GM23338 (cell line): Measurements from ENCODE around the gene RAD54L. TPM values are rescaled to one million over a fixed set of nuclear protein-coding genes. Genes with fewer than 3 reads are reported as not detected.

ENCODE experiments used
- ATAC-seq: fragments of 200-7000 bp; cut with Tn5 transposase; 3 replicates; pipeline ENCODE4 v1.9.1; 2020
- DNase-seq: peaks from one replicate; pipeline ENCODE4 v3.0.0-alpha.2; 2015; ENCODE audit warnings: low spot score
- H2AFZ ChIP-seq: fragments of 200-600 bp; sonication (generic); 2 replicates; pipeline ENCODE4 v1.8.0; 2016; ENCODE audit warnings: antibody characterized with exemption, mild to moderate bottlenecking, moderate library complexity
- H3F3A ChIP-seq: fragments of 200-600 bp; sonication (generic); replicated peaks from 2 replicates; pipeline ENCODE4 v1.8.0; 2017; ENCODE audit warnings: antibody characterized with exemption, mixed run types, low read depth
- H3K27ac ChIP-seq: fragments of 200-600 bp; sonication (generic); 2 replicates; pipeline ENCODE4 v1.6.1; 2016; ENCODE audit warnings: low read depth
- H3K27me3 ChIP-seq: fragments of 200-600 bp; sonication (generic); 2 replicates; pipeline ENCODE4 v1.8.0; 2016; ENCODE audit warnings: mild to moderate bottlenecking, mixed run types, moderate library complexity; ENCODE audit not compliant: insufficient read depth
- H3K36me3 ChIP-seq: fragments of 200-600 bp; sonication (generic); 2 replicates; pipeline ENCODE4 v1.8.0; 2016; ENCODE audit warnings: mild to moderate bottlenecking; ENCODE audit not compliant: insufficient read depth
- H3K4me1 ChIP-seq: fragments of 200-600 bp; sonication (generic); 2 replicates; pipeline ENCODE4 v1.8.0; 2016; ENCODE audit warnings: mild to moderate bottlenecking, moderate library complexity; ENCODE audit not compliant: insufficient read depth
- H3K4me2 ChIP-seq: fragments of 200-600 bp; sonication (generic); 2 replicates; pipeline ENCODE4 v1.7.1; 2017; ENCODE audit warnings: mixed run types
- H3K4me3 ChIP-seq: fragments of 200-600 bp; sonication (generic); 2 replicates; pipeline ENCODE4 v1.6.1; 2016; ENCODE audit warnings: mixed run types
- H3K79me2 ChIP-seq: fragments of 200-600 bp; sonication (generic); replicated peaks from 2 replicates; pipeline ENCODE4 v1.8.0; 2017; ENCODE audit warnings: mild to moderate bottlenecking; ENCODE audit not compliant: insufficient read depth
- H3K9me2 ChIP-seq: fragments of 200-600 bp; sonication (generic); 2 replicates; pipeline ENCODE4 v1.8.0; 2017; ENCODE audit not compliant: insufficient read depth
- H4K20me1 ChIP-seq: fragments of 200-600 bp; sonication (generic); replicated peaks from 2 replicates; pipeline ENCODE4 v1.8.0; 2017; ENCODE audit warnings: mild to moderate bottlenecking; ENCODE audit not compliant: insufficient read depth
- H3K27ac Mint-ChIP-seq: 2 replicates; pipeline ENCODE4 v1.8.0; 2020; ENCODE audit warnings: inconsistent platforms, mild to moderate bottlenecking, moderate library complexity, mixed read lengths
- H3K27me3 Mint-ChIP-seq: 3 replicates; pipeline ENCODE4 v1.8.0; 2022; ENCODE audit warnings: low read depth, mild to moderate bottlenecking, moderate library complexity, mixed read lengths, inconsistent platforms; ENCODE audit not compliant: insufficient read depth, poor library complexity
- H3K36me3 Mint-ChIP-seq: 3 replicates; pipeline ENCODE4 v1.8.0; 2021; ENCODE audit warnings: low read depth, mild to moderate bottlenecking, inconsistent platforms, moderate library complexity, mixed read lengths
- H3K4me1 Mint-ChIP-seq: 3 replicates; pipeline ENCODE4 v1.8.0; 2020; ENCODE audit warnings: mild to moderate bottlenecking, inconsistent platforms, mixed read lengths
- H3K4me3 Mint-ChIP-seq: 3 replicates; pipeline ENCODE4 v1.8.0; 2021; ENCODE audit warnings: moderate library complexity, mild to moderate bottlenecking, inconsistent platforms, mixed read lengths
- H3K9me3 Mint-ChIP-seq: 3 replicates; pipeline ENCODE4 v1.8.0; 2020; ENCODE audit warnings: moderate library complexity, mild to moderate bottlenecking, inconsistent platforms, mixed read lengths
- CREB1 ChIP-seq: fragments of 250-450 bp; sonication (Bioruptor Pico); IDR thresholded peaks from 2 replicates; pipeline ENCODE4 v1.5.0; 2020; ENCODE audit warnings: low read depth, mild to moderate bottlenecking, moderate library complexity
- JUNB ChIP-seq: IDR thresholded peaks from one replicate; pipeline ENCODE4 v1.6.1; 2016; ENCODE audit warnings: antibody characterized with exemption; ENCODE audit not compliant: unreplicated experiment
- POLR2AphosphoS5 ChIP-seq: IDR thresholded peaks from 2 replicates; pipeline ENCODE4 v1.6.1; 2016; ENCODE audit warnings: antibody characterized with exemption, low read depth
- ZNF114 ChIP-seq: fragments of 250-450 bp; sonication (Bioruptor Pico); IDR thresholded peaks from 2 replicates; pipeline ENCODE4 v1.5.0; 2020; ENCODE audit warnings: mild to moderate bottlenecking, moderate library complexity
- long read RNA-seq: library from polyadenylated mRNA; unstranded; transcript quantifications from one replicate; pipeline ENCODE4 v2.0.0, GENCODE V29; 2020; ENCODE audit not compliant: unreplicated experiment
- polyA plus RNA-seq: library from polyadenylated mRNA; unstranded; fragments of >200 nt; fragmentation: Nextera tagmentation; extraction: Ambion mirVana; gene quantifications from 2 replicates; pipeline ENCODE4 v1.2.1, GENCODE V29; 2016
- total RNA-seq: library from RNA; depleted of rRNA; stranded (reverse); fragments of >200 nt; shearing (Covaris generic); gene quantifications from 2 replicates; pipeline ENCODE4 v1.2.3, GENCODE V29; 2014; rRNA removed
- TF ChIP-seq, protein P1 (sequence below): fragments of 250-450 bp; sonication (Bioruptor Pico); IDR thresholded peaks from 2 replicates; pipeline ENCODE4 v1.5.0; 2020; ENCODE audit warnings: mild to moderate bottlenecking, moderate library complexity
- TF ChIP-seq, protein P2 (sequence below), 2 experiments: fragments of 200-600 bp in 1 of 2; sonication (generic) in 1 of 2; conservative IDR thresholded peaks; 2 replicates each; pipeline versions ENCODE4 v1.5.1 to v1.6.1; 2016 to 2017; ENCODE audit warnings: antibody characterized with exemption in 2 of 2, low read depth in 2 of 2, mild to moderate bottlenecking in 2 of 2, moderate library complexity in 1 of 2
- TF ChIP-seq, protein P3 (sequence below): IDR thresholded peaks from 2 replicates; pipeline ENCODE4 v1.6.1; 2016; ENCODE audit warnings: antibody characterized with exemption

Gene RAD54L
- 32.5 and 48.1 TPM in 2 replicates for total RNA-seq
- 26.4 TPM in 2 replicates for polyA plus RNA-seq
- long read RNA-seq, transcript RAD54L-201 (18 exons, 3,108 nt) = major isoform, 11 of 20 reads
- long read RNA-seq, partial matches to known transcripts = 3 of 20 reads
- long read RNA-seq, other reads (novel, unspliced or antisense) = 6 of 20 reads

DNA sequence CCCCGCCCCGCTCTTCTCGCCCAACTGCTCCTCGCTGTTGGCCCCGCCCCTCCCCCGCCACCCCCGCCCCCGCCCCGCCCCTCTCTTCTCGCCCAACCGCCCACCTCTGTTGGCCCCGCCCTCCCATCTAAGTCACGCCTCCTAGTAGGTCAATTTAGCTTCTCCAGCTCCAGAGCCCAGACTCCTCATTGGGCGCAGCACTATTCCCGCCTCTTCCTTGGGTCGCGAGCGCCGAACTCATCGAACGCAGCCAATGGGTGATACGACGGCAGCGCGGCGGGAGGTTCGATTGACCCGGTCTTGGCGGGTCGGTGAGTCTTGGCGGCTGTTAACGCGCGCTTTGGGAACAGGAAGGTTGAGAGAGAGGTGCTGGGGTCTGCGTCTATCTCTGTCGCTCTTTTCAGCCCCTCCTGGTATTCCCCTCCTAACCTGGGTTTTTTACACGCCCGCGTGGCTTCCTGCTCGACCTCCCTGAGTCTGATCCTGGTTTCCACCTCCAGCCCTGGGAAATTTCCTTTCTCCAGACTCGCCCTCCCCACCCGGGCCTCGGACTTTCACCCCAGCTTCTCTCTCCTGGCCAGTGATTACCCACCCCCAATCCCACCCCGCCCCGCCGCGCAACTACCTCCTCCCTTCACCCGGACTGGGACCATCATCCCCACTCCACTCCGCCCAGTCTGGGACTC, at the start of gene RAD54L:
Gene RAD54L (plus strand): TSS at position 328 of the 686 bp plus-strand sequence. CDS start 643 bp downstream, outside the sequence.
- Mint-ChIP-seq H3K4me1 (peaks cover 12% of the 10 kb centered on the region), H3K36me3 (peaks cover 44% of the 10 kb centered on the region), H3K4me3 (peak within 1 kb of the TSS; percentile 94), H3K9me3 (peaks cover 8% of the 10 kb centered on the region), H3K27ac (peak within 1 kb of the TSS; percentile 98), H3K27me3 (peaks cover 14% of the 10 kb centered on the region)
- Histone ChIP-seq H3K36me3 (peaks cover 22% of the 10 kb centered on the region), H4K20me1 (peaks cover 19% of the 10 kb centered on the region), H3K27ac (peak within 1 kb of the TSS; percentile 90), H3K4me3 (peak within 1 kb of the TSS; percentile 73), H3K4me2 (peak within 1 kb of the TSS; percentile 84), H2AFZ (peak within 1 kb of the TSS; percentile 80; the same call in 1 of the 2 replicates), H3K79me2 (peaks cover 23% of the 10 kb centered on the region), H3F3A (peaks cover 20% of the 10 kb centered on the region; the same call in 1 of the 2 replicates), H3K4me1 (peaks cover 9% of the 10 kb centered on the region), H3K9me2 (no peaks in the 10 kb centered on the region), H3K27me3 (no peaks in the 10 kb centered on the region)
- TF ChIP-seq, protein P1, sequence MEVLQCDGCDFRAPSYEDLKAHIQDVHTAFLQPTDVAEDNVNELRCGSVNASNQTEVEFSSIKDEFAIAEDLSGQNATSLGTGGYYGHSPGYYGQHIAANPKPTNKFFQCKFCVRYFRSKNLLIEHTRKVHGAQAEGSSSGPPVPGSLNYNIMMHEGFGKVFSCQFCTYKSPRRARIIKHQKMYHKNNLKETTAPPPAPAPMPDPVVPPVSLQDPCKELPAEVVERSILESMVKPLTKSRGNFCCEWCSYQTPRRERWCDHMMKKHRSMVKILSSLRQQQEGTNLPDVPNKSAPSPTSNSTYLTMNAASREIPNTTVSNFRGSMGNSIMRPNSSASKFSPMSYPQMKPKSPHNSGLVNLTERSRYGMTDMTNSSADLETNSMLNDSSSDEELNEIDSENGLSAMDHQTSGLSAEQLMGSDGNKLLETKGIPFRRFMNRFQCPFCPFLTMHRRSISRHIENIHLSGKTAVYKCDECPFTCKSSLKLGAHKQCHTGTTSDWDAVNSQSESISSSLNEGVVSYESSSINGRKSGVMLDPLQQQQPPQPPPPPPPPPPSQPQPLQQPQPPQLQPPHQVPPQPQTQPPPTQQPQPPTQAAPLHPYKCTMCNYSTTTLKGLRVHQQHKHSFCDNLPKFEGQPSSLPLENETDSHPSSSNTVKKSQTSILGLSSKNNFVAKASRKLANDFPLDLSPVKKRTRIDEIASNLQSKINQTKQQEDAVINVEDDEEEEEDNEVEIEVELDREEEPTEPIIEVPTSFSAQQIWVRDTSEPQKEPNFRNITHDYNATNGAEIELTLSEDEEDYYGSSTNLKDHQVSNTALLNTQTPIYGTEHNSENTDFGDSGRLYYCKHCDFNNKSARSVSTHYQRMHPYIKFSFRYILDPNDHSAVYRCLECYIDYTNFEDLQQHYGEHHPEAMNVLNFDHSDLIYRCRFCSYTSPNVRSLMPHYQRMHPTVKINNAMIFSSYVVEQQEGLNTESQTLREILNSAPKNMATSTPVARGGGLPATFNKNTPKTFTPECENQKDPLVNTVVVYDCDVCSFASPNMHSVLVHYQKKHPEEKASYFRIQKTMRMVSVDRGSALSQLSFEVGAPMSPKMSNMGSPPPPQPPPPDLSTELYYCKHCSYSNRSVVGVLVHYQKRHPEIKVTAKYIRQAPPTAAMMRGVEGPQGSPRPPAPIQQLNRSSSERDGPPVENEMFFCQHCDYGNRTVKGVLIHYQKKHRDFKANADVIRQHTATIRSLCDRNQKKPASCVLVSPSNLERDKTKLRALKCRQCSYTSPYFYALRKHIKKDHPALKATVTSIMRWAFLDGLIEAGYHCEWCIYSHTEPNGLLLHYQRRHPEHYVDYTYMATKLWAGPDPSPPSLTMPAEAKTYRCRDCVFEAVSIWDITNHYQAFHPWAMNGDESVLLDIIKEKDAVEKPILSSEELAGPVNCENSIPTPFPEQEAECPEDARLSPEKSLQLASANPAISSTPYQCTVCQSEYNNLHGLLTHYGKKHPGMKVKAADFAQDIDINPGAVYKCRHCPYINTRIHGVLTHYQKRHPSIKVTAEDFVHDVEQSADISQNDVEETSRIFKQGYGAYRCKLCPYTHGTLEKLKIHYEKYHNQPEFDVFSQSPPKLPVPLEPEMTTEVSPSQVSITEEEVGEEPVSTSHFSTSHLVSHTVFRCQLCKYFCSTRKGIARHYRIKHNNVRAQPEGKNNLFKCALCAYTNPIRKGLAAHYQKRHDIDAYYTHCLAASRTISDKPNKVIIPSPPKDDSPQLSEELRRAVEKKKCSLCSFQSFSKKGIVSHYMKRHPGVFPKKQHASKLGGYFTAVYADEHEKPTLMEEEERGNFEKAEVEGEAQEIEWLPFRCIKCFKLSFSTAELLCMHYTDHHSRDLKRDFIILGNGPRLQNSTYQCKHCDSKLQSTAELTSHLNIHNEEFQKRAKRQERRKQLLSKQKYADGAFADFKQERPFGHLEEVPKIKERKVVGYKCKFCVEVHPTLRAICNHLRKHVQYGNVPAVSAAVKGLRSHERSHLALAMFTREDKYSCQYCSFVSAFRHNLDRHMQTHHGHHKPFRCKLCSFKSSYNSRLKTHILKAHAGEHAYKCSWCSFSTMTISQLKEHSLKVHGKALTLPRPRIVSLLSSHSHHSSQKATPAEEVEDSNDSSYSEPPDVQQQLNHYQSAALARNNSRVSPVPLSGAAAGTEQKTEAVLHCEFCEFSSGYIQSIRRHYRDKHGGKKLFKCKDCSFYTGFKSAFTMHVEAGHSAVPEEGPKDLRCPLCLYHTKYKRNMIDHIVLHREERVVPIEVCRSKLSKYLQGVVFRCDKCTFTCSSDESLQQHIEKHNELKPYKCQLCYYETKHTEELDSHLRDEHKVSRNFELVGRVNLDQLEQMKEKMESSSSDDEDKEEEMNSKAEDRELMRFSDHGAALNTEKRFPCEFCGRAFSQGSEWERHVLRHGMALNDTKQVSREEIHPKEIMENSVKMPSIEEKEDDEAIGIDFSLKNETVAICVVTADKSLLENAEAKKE (CRISPR knock-in tag) = no peak
- TF ChIP-seq CREB1 (CRISPR knock-in tag) (peak; percentile 72), ZNF114 (no peak), POLR2AphosphoS5 (peak; percentile 82), JUNB (no peak)
- TF ChIP-seq, protein P2, sequence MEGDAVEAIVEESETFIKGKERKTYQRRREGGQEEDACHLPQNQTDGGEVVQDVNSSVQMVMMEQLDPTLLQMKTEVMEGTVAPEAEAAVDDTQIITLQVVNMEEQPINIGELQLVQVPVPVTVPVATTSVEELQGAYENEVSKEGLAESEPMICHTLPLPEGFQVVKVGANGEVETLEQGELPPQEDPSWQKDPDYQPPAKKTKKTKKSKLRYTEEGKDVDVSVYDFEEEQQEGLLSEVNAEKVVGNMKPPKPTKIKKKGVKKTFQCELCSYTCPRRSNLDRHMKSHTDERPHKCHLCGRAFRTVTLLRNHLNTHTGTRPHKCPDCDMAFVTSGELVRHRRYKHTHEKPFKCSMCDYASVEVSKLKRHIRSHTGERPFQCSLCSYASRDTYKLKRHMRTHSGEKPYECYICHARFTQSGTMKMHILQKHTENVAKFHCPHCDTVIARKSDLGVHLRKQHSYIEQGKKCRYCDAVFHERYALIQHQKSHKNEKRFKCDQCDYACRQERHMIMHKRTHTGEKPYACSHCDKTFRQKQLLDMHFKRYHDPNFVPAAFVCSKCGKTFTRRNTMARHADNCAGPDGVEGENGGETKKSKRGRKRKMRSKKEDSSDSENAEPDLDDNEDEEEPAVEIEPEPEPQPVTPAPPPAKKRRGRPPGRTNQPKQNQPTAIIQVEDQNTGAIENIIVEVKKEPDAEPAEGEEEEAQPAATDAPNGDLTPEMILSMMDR (conservative IDR thresholded peaks at IDR 0.05; ENCODE audit: low read depth in 2 of 2) = no peak
- TF ChIP-seq, protein P3, sequence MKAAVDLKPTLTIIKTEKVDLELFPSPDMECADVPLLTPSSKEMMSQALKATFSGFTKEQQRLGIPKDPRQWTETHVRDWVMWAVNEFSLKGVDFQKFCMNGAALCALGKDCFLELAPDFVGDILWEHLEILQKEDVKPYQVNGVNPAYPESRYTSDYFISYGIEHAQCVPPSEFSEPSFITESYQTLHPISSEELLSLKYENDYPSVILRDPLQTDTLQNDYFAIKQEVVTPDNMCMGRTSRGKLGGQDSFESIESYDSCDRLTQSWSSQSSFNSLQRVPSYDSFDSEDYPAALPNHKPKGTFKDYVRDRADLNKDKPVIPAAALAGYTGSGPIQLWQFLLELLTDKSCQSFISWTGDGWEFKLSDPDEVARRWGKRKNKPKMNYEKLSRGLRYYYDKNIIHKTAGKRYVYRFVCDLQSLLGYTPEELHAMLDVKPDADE = peak; percentile 72
- ATAC-seq (peak; percentile 90), DNase-seq (peak; percentile 100)
